SK-N-MC (cell line): Measurements from ENCODE around the gene BCAS3.

Experiments
- EZH2 ChIP-seq: fragments of 200-600 bp; sonication (generic); IDR thresholded peaks from one replicate; pipeline ENCODE4 v1.6.1; 2017; ENCODE audit warnings: antibody characterized with exemption
- FOXP2 ChIP-seq: optimal IDR thresholded peaks from 2 replicates; pipeline ENCODE3; 2011; ENCODE audit warnings: mild to moderate bottlenecking, moderate library complexity; ENCODE audit not compliant: insufficient read depth; ENCODE audit errors: extremely low read length, control extremely low read depth

GRCh38 chr17:60947543-60947942, 269.9 kb downstream of the BCAS3 start:
- TF ChIP-seq FOXP2 (no peak), EZH2 (no peak)
